ENCODE data around the gene TRIM8. TPM values are rescaled to one million over a fixed set of nuclear protein-coding genes. Genes with fewer than 3 reads are reported as not detected.

Gene TRIM8
- total RNA-seq, 3 donors from 2014 or later = 65.5 to 89.9 (median 71.3) TPM

DNA sequence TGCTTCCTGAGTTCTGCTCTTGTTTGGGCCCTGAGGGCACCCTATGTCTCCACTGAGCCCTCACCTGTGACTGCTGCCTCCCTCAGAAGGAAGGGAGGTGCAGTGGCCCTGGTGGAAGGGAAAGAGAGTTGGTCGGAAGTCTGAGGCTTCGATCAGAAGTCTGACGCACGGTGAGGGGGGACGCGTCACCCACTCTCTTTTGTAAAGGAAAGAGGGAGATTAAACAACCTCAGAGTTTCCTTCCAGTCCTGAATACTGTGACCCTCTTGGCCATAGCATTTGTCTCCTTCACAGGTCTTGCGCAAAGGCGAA is 31.4 kb upstream of the TRIM8 start:
- intact Hi-C loops (cut with DNase I, micrococcal nuclease) = no loop called here
- TF ChIP-seq CTCF (IDR thresholded peaks at IDR 0.05) = no peak
- no peaks in the 10 kb centered on the region for H3K36me3 ChIP-seq (ENCODE audit: low read depth)
- no peaks in the 10 kb centered on the region for H3K4me1 ChIP-seq (ENCODE audit: low read depth)
- no peaks in the 10 kb centered on the region for H3K9me3 ChIP-seq
- no peak overlapping the region for H3K4me3 ChIP-seq
- peak; percentile 29 for ATAC-seq
- DNase-seq = no peak

GRCh38 chr10:102613286-102613685 is 31.0 kb upstream of the TRIM8 start:
- no peaks in the 10 kb centered on the region for H3K36me3 ChIP-seq (ENCODE audit: low read depth)
- intact Hi-C loops (cut with DNase I, micrococcal nuclease) = no loop called here
- H3K9me3 ChIP-seq = no peaks in the 10 kb centered on the region
- H3K4me1 ChIP-seq (ENCODE audit: low read depth) = no peaks in the 10 kb centered on the region
- no peak for ATAC-seq
- H3K4me3 ChIP-seq = no peak overlapping the region
- TF ChIP-seq CTCF (IDR thresholded peaks at IDR 0.05) = no peak
- no peak for DNase-seq

- no peaks in the 10 kb centered on the region for H3K36me3 ChIP-seq (ENCODE audit: low read depth)
- peak; percentile 8 for ATAC-seq
Measured at GRCh38 chr10:102613785-102614184, 30.5 kb upstream of the TRIM8 start.

GRCh38 chr10:102614888-102615287 is 29.4 kb upstream of the TRIM8 start:
- no peaks in the 10 kb centered on the region for H3K9me3 ChIP-seq
- no peak for DNase-seq
- ATAC-seq = no peak
- H3K4me1 ChIP-seq (ENCODE audit: low read depth) = peaks cover 7% of the 10 kb centered on the region
- TF ChIP-seq CTCF (IDR thresholded peaks at IDR 0.05) = no peak
- intact Hi-C loops (cut with DNase I, micrococcal nuclease) = no loop called here
- no peak overlapping the region for H3K4me3 ChIP-seq
- H3K36me3 ChIP-seq (ENCODE audit: low read depth) = no peaks in the 10 kb centered on the region

More at GRCh38 chr10:102613785-102614184, 30.5 kb upstream of the TRIM8 start:
- Histone ChIP-seq H3K4me1 (ENCODE audit: low read depth) (no peaks in the 10 kb centered on the region), H3K4me3 (no peak overlapping the region), H3K9me3 (no peaks in the 10 kb centered on the region)
- intact Hi-C loops (cut with DNase I, micrococcal nuclease) = no loop called here
- no peak for DNase-seq
- TF ChIP-seq CTCF (IDR thresholded peaks at IDR 0.05) = no peak

GRCh38 chr10:102615361-102615760 is 28.9 kb upstream of the TRIM8 start:
- no peak overlapping the region for H3K4me3 ChIP-seq
- no peak for TF ChIP-seq CTCF (IDR thresholded peaks at IDR 0.05)
- peaks cover 12% of the 10 kb centered on the region for H3K4me1 ChIP-seq (ENCODE audit: low read depth)
- DNase-seq = no peak
- intact Hi-C loops (cut with DNase I, micrococcal nuclease) = no loop called here
- no peak for ATAC-seq
- H3K36me3 ChIP-seq (ENCODE audit: low read depth) = no peaks in the 10 kb centered on the region
- H3K9me3 ChIP-seq = no peaks in the 10 kb centered on the region

DNA sequence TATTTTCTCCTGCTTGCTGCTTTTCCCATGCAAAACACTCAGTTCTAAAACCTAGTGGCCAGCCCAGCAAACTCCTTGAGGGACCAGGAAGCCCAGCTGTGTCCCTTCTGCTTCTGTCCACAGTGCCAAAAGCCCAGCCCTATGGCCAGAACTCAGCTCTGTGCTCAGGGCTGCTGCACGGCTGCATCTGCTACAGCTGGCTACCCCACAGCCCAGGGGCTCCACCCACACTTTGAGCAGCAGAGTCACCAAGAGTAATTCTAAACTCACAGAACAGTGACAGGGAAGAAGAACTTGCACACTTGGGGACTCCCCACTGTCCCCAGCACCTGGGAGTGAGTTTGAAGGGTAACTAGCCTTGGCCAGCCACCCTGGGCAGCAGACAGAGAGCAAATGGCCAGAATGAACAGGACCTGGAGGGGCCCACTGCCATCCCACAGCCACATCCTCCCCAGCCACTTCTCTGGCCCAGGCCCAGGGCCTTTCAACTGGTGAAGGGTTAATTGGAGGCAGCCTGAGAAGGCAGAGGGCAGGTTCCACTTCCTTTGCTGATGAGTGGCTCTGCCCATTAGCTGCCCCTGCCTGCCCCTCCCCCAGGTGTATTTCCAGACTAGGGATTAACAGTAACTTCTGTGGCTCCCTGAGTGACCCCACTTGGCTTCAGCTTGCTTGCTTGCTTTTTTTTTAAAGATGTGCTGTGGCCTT is 28.1 kb upstream of the TRIM8 start:
- no peak overlapping the region for H3K4me3 ChIP-seq
- no peaks in the 10 kb centered on the region for H3K36me3 ChIP-seq (ENCODE audit: low read depth)
- H3K9me3 ChIP-seq = no peaks in the 10 kb centered on the region
- intact Hi-C loops (cut with DNase I, micrococcal nuclease) = no loop called here
- DNase-seq (peak in 1 of 3 donors; percentile 45), ATAC-seq (peak; percentile 29)
- no peak for TF ChIP-seq CTCF (IDR thresholded peaks at IDR 0.05)
- H3K4me1 ChIP-seq (ENCODE audit: low read depth) = peaks cover 14% of the 10 kb centered on the region

All from mucosa of descending colon (tissue), 3 donors.